GM04504 (cell line): ENCODE data around the gene LVRN.
"Not testable (repeated sequence)": the region's sequence is repeated elsewhere in the genome, so short reads cannot be mapped to it uniquely, and the experiment has no call there.

ENCODE experiments used
- DNase-seq: peaks from one replicate; pipeline ENCODE4 v3.0.0-alpha.2; 2012; ENCODE audit warnings: low read depth

LVRN gene

GRCh38 chr5:115962239-115962564, at the start of gene LVRN:
Gene LVRN, plus strand, starts transcription at chr5:115962475. Its CDS starts 143 bp downstream, at chr5:115962618.
- no peak for DNase-seq

GRCh38 chr5:115913623-115914400, 48.5 kb upstream of the LVRN start:
- DNase-seq, result not testable (repeated sequence)

- no peak for DNase-seq
Measured at GRCh38 chr5:115920171-115920725, 42.0 kb upstream of the LVRN start.

GRCh38 chr5:115928578-115929407, 33.5 kb upstream of the LVRN start:
- DNase-seq, result not testable (repeated sequence)

GRCh38 chr5:115930171-115930570, 32.1 kb upstream of the LVRN start:
- not testable (repeated sequence) for DNase-seq

- DNase-seq, result no peak
Measured at GRCh38 chr5:115930630-115931337, 31.5 kb upstream of the LVRN start.

- DNase-seq, result no peak
Measured at GRCh38 chr5:115932991-115933390, 29.3 kb upstream of the LVRN start.

GRCh38 chr5:115934388-115934974, 27.8 kb upstream of the LVRN start:
- DNase-seq, result no peak

GRCh38 chr5:115936031-115936430, 26.2 kb upstream of the LVRN start:
- no peak for DNase-seq

GRCh38 chr5:115939059-115939458, 23.2 kb upstream of the LVRN start:
- no peak for DNase-seq

GRCh38 chr5:115940080-115940810, 22.0 kb upstream of the LVRN start:
- DNase-seq, result no peak

GRCh38 chr5:115941051-115941675, 21.1 kb upstream of the LVRN start:
- DNase-seq, result peak; percentile 80

GRCh38 chr5:115944501-115944900, 17.8 kb upstream of the LVRN start:
- DNase-seq, result no peak

GRCh38 chr5:115946655-115947054, 15.6 kb upstream of the LVRN start:
- DNase-seq, result no peak

GRCh38 chr5:115947260-115947659, 15.0 kb upstream of the LVRN start:
- DNase-seq, result no peak

- DNase-seq, result peak; percentile 55
Measured at GRCh38 chr5:115948091-115948534, 14.2 kb upstream of the LVRN start.

GRCh38 chr5:115949096-115949495, 13.2 kb upstream of the LVRN start:
- DNase-seq, result no peak

GRCh38 chr5:115952588-115952987, 9.7 kb upstream of the LVRN start:
- no peak for DNase-seq

GRCh38 chr5:115954144-115954543, 8.1 kb upstream of the LVRN start:
- no peak for DNase-seq

GRCh38 chr5:115956957-115957356, 5.3 kb upstream of the LVRN start:
- DNase-seq, result no peak
